Fibroblast of the aortic adventitia (primary cell): Measurements from ENCODE around the gene PRMT5. TPM values are rescaled to one million over a fixed set of nuclear protein-coding genes. Genes with fewer than 3 reads are reported as not detected.
"Not testable (repeated sequence)": the region's sequence is repeated elsewhere in the genome, so short reads cannot be mapped to it uniquely, and the experiment has no call there.

Experiments
- DNase-seq: peaks from one replicate; pipeline ENCODE4 v3.0.0-alpha.2; 2010; ENCODE audit warnings: low read depth
- H3K4me3 ChIP-seq: 2 replicates; pipeline ENCODE4 v1.5.1; 2011; ENCODE audit warnings: low read depth, mild to moderate bottlenecking, control low read depth, low read length, moderate library complexity
- total RNA-seq: library from RNA; depleted of rRNA; stranded (reverse); fragments of >200 nt; gene quantifications from 2 replicates; pipeline ENCODE4 v1.2.3, GENCODE V29; 2012; ENCODE audit warnings: low replicate concordance
- TF ChIP-seq, protein P1 (sequence below): IDR thresholded peaks from 2 replicates; pipeline ENCODE4 v1.5.1; 2011; ENCODE audit warnings: mild to moderate bottlenecking, low read length, control low read depth, inconsistent platforms; ENCODE audit not compliant: insufficient read depth

PRMT5 gene
- total RNA-seq, 1 donor, result 53.5 TPM

DNA sequence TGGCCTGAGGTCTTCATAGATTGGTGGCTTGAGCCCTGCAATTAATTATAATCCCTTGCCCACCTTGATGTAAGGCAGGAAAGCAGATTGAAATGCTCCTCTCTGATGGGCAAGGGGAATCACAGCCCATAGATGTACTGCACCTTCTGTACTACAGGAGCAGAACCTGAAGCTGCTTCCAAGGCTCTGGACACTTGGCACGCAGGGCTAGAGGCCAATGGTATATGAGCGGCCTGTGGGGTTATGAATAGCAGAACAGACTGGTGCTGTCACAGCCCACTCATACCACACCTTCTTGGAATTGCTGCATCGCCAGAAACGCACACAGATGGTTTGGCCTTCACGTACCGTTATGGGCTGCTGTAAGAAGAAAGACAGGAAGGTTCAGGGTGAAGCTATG is 8.5 kb downstream of the PRMT5 start:
- no peak overlapping the region for H3K4me3 ChIP-seq
- TF ChIP-seq, protein P1, sequence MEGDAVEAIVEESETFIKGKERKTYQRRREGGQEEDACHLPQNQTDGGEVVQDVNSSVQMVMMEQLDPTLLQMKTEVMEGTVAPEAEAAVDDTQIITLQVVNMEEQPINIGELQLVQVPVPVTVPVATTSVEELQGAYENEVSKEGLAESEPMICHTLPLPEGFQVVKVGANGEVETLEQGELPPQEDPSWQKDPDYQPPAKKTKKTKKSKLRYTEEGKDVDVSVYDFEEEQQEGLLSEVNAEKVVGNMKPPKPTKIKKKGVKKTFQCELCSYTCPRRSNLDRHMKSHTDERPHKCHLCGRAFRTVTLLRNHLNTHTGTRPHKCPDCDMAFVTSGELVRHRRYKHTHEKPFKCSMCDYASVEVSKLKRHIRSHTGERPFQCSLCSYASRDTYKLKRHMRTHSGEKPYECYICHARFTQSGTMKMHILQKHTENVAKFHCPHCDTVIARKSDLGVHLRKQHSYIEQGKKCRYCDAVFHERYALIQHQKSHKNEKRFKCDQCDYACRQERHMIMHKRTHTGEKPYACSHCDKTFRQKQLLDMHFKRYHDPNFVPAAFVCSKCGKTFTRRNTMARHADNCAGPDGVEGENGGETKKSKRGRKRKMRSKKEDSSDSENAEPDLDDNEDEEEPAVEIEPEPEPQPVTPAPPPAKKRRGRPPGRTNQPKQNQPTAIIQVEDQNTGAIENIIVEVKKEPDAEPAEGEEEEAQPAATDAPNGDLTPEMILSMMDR, result no peak
- DNase-seq, result no peak

DNA sequence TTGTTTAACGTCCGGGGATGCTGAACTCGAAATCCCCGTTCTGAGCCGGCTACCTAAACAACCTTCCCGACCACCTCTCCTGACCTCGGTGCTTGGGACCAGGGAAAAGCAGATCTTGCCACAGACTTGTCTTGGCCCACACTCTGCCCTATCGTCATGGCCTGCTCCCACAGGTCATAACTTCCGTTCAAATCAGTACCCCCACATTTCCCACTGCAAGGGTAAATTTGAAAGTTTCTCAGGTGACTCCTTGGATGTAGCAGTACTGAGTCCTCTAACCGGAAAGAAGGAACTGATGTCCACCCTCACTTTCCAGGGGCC is 9.6 kb downstream of the PRMT5 start:
- TF ChIP-seq, protein P1, result no peak
- DNase-seq, result no peak

DNA sequence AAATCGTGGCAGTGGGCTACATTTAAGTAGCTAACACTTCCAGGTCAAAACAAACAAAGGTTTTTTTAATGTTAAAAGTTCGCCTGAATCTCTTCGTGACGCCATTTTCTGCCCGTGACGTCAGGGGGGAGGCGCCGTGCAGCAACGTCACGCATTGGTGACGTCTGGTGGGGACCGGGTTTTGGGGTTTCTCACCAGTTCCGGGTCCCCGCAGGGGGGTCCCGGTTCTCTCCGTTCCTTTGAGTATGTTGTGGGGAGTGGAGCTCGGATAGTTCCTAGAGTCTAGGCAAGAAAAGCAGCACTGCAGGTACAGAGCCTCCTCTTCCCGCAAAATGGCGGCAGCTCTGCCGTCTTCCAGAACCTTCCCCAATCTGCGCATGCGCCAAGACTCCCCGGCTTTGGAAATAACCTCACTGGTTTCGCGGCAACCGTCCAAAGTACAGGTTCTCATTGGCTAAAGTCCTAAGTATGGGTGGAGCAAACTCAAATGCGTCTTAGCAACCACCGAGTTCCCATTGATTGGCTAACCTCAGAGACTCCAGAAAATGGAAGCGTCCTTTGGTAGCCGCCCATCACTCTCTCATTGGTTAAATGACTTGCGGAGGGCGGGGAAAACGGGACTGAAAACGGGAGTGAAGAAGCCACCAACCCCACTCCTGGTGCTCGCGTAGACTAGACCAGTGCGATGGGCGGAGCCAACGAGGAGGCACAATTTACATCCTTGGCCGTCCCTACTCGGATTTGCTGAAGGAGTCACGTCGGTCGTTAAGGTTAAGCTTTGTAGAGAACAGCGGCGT is 10.2 kb downstream of the PRMT5 start, which contains the start of gene RBM23:
RBM23 (minus strand) TSS at position 346 of the 797 bp plus-strand sequence.
- H3K4me3 ChIP-seq, result peak within 1 kb of the TSS; percentile 96
- peak; percentile 100 for DNase-seq
- TF ChIP-seq, protein P1, result no peak

More for the DNA sequence above, 9.6 kb downstream of the PRMT5 start:
- H3K4me3 ChIP-seq, result peak overlapping the region; percentile 54

DNA sequence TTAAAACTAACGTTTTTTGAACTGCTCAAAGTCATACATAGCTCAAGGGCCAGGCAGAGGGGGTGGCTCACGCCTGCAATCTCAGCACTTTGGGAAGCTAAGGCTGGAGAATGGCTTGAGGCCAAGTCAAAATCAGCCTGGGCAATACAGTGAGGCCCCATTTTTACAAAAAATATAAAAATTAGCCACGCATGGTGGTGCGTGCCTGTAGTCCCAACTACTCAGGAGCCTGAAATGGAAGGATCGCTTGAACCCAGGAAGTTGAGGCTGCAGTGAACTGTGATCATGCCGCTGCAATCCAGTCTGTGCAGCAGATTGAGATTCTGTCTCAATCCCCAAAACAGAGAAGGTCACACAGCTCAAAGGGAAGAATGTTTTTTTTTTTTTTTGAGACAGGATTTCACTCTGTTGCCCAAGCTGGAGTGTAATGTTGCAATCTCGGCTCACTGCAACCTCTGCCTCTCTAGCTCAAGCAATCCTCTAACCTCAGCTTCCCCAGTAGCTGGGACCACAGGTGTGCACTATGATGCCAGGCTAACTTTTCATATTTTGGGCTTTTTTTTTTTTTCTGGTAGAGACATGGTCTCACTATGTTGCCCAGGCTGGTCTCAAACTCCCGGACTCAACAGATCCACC is 13.2 kb downstream of the PRMT5 start:
- TF ChIP-seq, protein P1, result no peak
- DNase-seq, result peak; percentile 68
- no peak overlapping the region for H3K4me3 ChIP-seq

DNA sequence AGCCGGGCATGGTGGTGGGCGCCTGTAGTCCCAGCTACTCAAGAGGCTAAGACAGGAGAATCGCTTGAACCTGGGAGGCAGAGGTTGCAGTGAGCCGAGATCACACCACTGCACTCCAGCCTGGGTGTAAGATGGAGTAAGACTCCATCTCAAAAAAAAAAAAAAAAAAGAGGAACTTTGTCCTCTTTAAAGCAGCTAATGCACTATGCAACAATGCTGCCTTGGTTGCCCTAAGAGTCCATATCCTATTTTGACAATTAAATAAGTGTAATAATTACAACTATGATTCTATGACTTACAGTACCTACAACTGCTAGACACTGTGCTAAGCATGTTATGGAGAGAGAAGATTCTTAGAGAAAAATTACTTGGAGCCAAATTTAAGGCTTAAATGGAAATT is 14.3 kb downstream of the PRMT5 start:
- not testable (repeated sequence) for DNase-seq, H3K4me3 ChIP-seq

DNA sequence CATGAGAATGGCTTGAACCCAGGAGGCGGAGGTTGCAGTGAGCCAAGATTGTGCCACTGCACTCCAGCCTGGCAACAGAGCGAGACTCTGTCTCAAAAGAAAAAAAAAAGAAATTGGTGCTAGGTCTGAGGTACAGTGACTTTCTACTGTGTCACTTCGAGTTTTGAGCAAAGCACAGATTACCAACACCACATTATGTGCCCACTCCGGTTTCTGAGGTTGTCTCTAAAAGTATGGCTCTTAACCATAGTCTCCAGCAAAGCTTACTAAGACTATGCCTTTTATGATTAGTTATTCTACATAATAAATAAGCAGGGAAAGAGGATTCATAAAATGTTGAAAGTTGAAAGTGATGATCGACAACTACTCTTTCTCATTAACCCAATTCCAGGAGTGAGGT is 18.3 kb downstream of the PRMT5 start:
- TF ChIP-seq, protein P1, result no peak
- no peak overlapping the region for H3K4me3 ChIP-seq
- no peak for DNase-seq

DNA sequence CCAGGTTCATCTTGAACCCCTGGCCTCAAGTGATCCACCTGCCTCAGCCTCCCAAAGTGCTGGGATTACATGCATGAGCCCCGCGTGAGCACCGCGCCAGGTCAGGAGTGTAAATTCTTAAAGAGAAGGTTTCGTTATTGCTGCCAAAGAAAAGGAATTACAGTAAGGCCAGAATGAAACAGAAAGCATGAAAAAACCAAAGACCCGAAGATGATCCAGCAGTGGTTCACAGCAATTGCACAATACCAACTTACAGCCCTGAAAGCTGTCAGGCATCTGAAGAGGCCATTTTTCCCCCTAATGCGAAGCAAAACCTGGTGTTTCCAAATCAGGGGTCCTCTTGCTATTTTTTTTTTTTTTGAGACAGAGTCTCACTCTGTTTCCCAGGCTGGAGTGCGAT is 20.6 kb downstream of the PRMT5 start:
- peak; percentile 23 for DNase-seq
- no peak overlapping the region for H3K4me3 ChIP-seq
- TF ChIP-seq, protein P1, result no peak
